ENCODE results near the gene INAVA. TPM values are rescaled to one million over a fixed set of nuclear protein-coding genes. Genes with fewer than 3 reads are reported as not detected.

Gene INAVA
- total and polyA plus RNA-seq, 2 donors from 2014 or later, result 22.1 to 48.8 TPM

GRCh38 chr1:200901796-200902444, 7.2 kb downstream of the INAVA start:
- H3K27me3 ChIP-seq (ENCODE audit: control insufficient read depth, insufficient read depth, low read length), result no peaks in the 10 kb centered on the region
- H3K27ac ChIP-seq (ENCODE audit: low read depth in 2 of 2, low read length in 2 of 2), result no peak overlapping the region
- FAIRE-seq (no peak), DNase-seq (peak in 1 of 5 donors; percentile 41)
- intact Hi-C loops (cut with DNase I), result no loop called here
- TF ChIP-seq, protein P1, sequence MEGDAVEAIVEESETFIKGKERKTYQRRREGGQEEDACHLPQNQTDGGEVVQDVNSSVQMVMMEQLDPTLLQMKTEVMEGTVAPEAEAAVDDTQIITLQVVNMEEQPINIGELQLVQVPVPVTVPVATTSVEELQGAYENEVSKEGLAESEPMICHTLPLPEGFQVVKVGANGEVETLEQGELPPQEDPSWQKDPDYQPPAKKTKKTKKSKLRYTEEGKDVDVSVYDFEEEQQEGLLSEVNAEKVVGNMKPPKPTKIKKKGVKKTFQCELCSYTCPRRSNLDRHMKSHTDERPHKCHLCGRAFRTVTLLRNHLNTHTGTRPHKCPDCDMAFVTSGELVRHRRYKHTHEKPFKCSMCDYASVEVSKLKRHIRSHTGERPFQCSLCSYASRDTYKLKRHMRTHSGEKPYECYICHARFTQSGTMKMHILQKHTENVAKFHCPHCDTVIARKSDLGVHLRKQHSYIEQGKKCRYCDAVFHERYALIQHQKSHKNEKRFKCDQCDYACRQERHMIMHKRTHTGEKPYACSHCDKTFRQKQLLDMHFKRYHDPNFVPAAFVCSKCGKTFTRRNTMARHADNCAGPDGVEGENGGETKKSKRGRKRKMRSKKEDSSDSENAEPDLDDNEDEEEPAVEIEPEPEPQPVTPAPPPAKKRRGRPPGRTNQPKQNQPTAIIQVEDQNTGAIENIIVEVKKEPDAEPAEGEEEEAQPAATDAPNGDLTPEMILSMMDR (IDR thresholded peaks at IDR 0.05; ENCODE audit: borderline replicate concordance, extremely low read depth, insufficient read depth), result no peak
- peaks cover 0 to 36% (median 3%) of the 10 kb centered on the region in 3 donors for H3K36me3 ChIP-seq (ENCODE audit: control insufficient read depth in 2 of 3, insufficient read depth in 3 of 3, low read length in 3 of 3)
- H3K4me1 ChIP-seq (ENCODE audit: control insufficient read depth in 2 of 3, insufficient read depth in 2 of 3, low read depth in 1 of 3, low read length in 3 of 3), result peaks cover 3 to 18% (median 17%) of the 10 kb centered on the region in 3 donors
- no peaks in the 10 kb centered on the region for H3K9me3 ChIP-seq (ENCODE audit: control insufficient read depth in 2 of 3, insufficient read depth in 1 of 3, low read length in 3 of 3)
- H3K4me3 ChIP-seq (ENCODE audit: low read length in 3 of 3), result no peak overlapping the region
- no peak overlapping the region for H3K9ac ChIP-seq (ENCODE audit: low read length in 3 of 3)

- Histone ChIP-seq H3K9me3 (ENCODE audit: control insufficient read depth in 2 of 3, insufficient read depth in 1 of 3, low read length in 3 of 3) (no peaks in the 10 kb centered on the region), H3K9ac (ENCODE audit: low read length in 3 of 3) (no peak overlapping the region), H3K36me3 (ENCODE audit: control insufficient read depth in 2 of 3, insufficient read depth in 3 of 3, low read length in 3 of 3) (peaks cover 0 to 35% (median 3%) of the 10 kb centered on the region in 3 donors), H3K4me3 (ENCODE audit: low read length in 3 of 3) (no peak overlapping the region), H3K27ac (ENCODE audit: low read depth in 2 of 2, low read length in 2 of 2) (no peak overlapping the region), H3K27me3 (ENCODE audit: control insufficient read depth, insufficient read depth, low read length) (no peaks in the 10 kb centered on the region), H3K4me1 (ENCODE audit: control insufficient read depth in 2 of 3, insufficient read depth in 2 of 3, low read depth in 1 of 3, low read length in 3 of 3) (peaks cover 0 to 5% (median 4%) of the 10 kb centered on the region in 3 donors)
- DNase-seq, result no peak
- TF ChIP-seq, protein P1 (IDR thresholded peaks at IDR 0.05; ENCODE audit: borderline replicate concordance, extremely low read depth, insufficient read depth), result no peak
- intact Hi-C loops (cut with DNase I), result no loop called here
- no peak for FAIRE-seq
These were observed 9.1 kb downstream of the INAVA start for GRCh38 chr1:200903793-200904192.

DNA sequence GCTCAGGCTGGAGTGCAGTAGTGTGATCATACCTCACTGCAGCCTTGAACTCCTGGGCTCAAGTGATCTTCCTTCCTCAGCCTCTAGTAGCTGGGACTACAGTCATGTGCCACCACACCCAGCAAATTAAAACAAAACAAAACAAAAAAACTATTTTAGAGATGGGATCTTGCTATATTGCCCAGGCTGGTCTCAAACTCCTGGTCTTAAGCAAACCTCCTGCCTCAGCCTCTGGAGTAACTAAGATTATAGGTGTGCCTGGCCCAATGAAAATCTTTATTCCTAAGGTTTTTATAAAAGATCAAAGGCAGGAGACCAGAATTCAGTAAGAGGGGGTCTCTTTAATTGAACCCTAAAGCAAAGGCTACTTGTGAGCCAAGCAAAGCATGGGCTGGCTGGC, 10.1 kb downstream of the INAVA start:
- H3K36me3 ChIP-seq (ENCODE audit: control insufficient read depth in 2 of 3, insufficient read depth in 3 of 3, low read length in 3 of 3), result peaks cover 0 to 35% (median 3%) of the 10 kb centered on the region in 3 donors
- H3K9me3 ChIP-seq (ENCODE audit: control insufficient read depth in 2 of 3, insufficient read depth in 1 of 3, low read length in 3 of 3), result no peaks in the 10 kb centered on the region
- H3K9ac ChIP-seq (ENCODE audit: low read length in 3 of 3), result no peak overlapping the region
- H3K27me3 ChIP-seq (ENCODE audit: control insufficient read depth, insufficient read depth, low read length), result no peaks in the 10 kb centered on the region
- FAIRE-seq (no peak), DNase-seq (no peak)
- peaks cover 0 to 5% (median 0%) of the 10 kb centered on the region in 3 donors for H3K4me1 ChIP-seq (ENCODE audit: control insufficient read depth in 2 of 3, insufficient read depth in 2 of 3, low read depth in 1 of 3, low read length in 3 of 3)
- no peak overlapping the region for H3K4me3 ChIP-seq (ENCODE audit: low read length in 3 of 3)
- intact Hi-C loops (cut with DNase I), result no loop called here
- TF ChIP-seq, protein P1 (IDR thresholded peaks at IDR 0.05; ENCODE audit: borderline replicate concordance, extremely low read depth, insufficient read depth), result no peak
- H3K27ac ChIP-seq (ENCODE audit: low read depth in 2 of 2, low read length in 2 of 2), result no peak overlapping the region

All from kidney (tissue), 14 donors.